Calu3 (cell line): ENCODE data around the gene MTF1. TPM values are rescaled to one million over a fixed set of nuclear protein-coding genes. Genes with fewer than 3 reads are reported as not detected.

Experiments
- BruUV-seq: library from RNA; stranded (reverse); fragments of 400-500 nt; replicated peaks from 2 replicates; lab custom pipeline; 2021; lab: Mats Ljungman, UMichigan
- CTCF ChIA-PET: fragments of 300-600 bp; sonication (Branson Sonifier 250); formaldehyde crosslinking; loops from one replicate; lab custom pipeline; 2022; ENCODE audit warnings: antibody characterized with exemption; lab: Charles Lee
- DNase-seq: peaks from one replicate; pipeline ENCODE4 v3.0.0; 2022
- H3K27ac Mint-ChIP-seq: one replicate; pipeline ENCODE4 v1.8.0; 2022; ENCODE audit warnings: mixed read lengths; ENCODE audit not compliant: unreplicated experiment
- H3K27me3 Mint-ChIP-seq: one replicate; pipeline ENCODE4 v1.8.0; 2022; ENCODE audit warnings: mixed read lengths; ENCODE audit not compliant: unreplicated experiment
- H3K36me3 Mint-ChIP-seq: one replicate; pipeline ENCODE4 v1.8.0; 2022; ENCODE audit warnings: mild to moderate bottlenecking, moderate library complexity, mixed read lengths; ENCODE audit not compliant: insufficient read depth, unreplicated experiment
- H3K4me1 Mint-ChIP-seq: one replicate; pipeline ENCODE4 v1.8.0; 2022; ENCODE audit warnings: mild to moderate bottlenecking, low read depth, mixed read lengths; ENCODE audit not compliant: unreplicated experiment
- H3K4me3 Mint-ChIP-seq: one replicate; pipeline ENCODE4 v1.8.0; 2022; ENCODE audit warnings: mild to moderate bottlenecking, low read depth, moderate library complexity, mixed read lengths; ENCODE audit not compliant: unreplicated experiment
- H3K9me3 Mint-ChIP-seq: one replicate; pipeline ENCODE4 v1.8.0; 2022; ENCODE audit warnings: low read depth, mixed read lengths; ENCODE audit not compliant: unreplicated experiment
- intact Hi-C: fragments of 100-400 bp; cut with micrococcal nuclease; formaldehyde crosslinking; loops from one replicate; pipeline ENCODE4 v1.10.0; 2022; ENCODE audit not compliant: unreplicated experiment
- total RNA-seq: library from RNA; stranded (reverse); gene quantifications from 2 replicates; pipeline ENCODE4 v1.2.3, GENCODE V29; 2022
- TF ChIP-seq, protein P1 (sequence below): fragments of 200-600 bp; IDR thresholded peaks from one replicate; pipeline ENCODE4 v1.8.0; 2022; ENCODE audit warnings: antibody characterized with exemption; ENCODE audit not compliant: unreplicated experiment

Gene MTF1
- total RNA-seq, 1 experiment from 2014 or later, result 27.1 TPM

DNA sequence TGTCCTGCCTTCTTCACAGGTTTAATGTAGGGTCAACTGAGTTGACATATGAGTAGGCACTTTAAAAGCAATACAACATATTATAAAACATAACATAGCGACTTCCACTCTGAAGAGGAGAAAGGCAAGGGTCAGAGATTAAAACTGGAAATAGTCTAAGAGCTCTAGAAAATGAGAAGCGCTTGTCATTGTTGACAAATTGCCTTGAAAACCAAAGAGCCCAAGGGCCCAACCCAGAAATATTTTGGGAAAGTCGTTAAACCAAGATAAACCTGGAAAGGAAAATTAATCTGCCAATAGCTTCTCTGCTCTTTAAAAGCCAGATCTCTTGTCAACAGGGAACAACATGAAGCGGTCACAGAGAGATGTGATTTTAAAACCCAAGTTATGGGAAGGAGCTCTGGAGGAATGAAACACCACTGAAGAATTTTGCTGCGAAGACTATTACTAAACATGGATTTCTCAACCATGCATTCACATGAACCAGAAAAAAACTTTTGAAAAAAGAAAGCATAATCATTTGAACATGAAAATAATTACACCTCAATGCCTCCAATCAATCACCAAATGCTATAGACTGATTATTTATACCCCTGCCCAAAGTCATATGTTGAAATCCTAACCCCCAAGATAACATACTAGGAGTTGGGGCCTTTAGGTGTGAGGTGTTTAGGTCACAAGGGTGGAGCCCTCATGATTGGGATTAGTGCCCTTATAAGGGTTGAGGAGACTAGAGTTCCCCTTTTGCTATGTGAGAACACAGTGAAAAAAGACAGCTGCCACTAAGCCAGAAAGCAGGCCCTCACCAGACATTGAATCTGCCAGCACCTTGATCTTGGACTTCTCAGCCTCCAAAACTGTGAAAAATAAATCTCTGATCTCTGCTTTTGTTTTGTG, 33.0 kb upstream of the MTF1 start:
- Mint-ChIP-seq H3K4me3 (no peak overlapping the region), H3K27me3 (no peaks in the 10 kb centered on the region), H3K36me3 (no peaks in the 10 kb centered on the region), H3K9me3 (no peaks in the 10 kb centered on the region), H3K27ac (no peak overlapping the region), H3K4me1 (no peaks in the 10 kb centered on the region)
- TF ChIP-seq, protein P1, sequence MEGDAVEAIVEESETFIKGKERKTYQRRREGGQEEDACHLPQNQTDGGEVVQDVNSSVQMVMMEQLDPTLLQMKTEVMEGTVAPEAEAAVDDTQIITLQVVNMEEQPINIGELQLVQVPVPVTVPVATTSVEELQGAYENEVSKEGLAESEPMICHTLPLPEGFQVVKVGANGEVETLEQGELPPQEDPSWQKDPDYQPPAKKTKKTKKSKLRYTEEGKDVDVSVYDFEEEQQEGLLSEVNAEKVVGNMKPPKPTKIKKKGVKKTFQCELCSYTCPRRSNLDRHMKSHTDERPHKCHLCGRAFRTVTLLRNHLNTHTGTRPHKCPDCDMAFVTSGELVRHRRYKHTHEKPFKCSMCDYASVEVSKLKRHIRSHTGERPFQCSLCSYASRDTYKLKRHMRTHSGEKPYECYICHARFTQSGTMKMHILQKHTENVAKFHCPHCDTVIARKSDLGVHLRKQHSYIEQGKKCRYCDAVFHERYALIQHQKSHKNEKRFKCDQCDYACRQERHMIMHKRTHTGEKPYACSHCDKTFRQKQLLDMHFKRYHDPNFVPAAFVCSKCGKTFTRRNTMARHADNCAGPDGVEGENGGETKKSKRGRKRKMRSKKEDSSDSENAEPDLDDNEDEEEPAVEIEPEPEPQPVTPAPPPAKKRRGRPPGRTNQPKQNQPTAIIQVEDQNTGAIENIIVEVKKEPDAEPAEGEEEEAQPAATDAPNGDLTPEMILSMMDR, result no peak
- intact Hi-C loops, result no loop called here
- no TSS peak for BruUV-seq
- no peak for DNase-seq
- CTCF ChIA-PET, result no interaction called here

DNA sequence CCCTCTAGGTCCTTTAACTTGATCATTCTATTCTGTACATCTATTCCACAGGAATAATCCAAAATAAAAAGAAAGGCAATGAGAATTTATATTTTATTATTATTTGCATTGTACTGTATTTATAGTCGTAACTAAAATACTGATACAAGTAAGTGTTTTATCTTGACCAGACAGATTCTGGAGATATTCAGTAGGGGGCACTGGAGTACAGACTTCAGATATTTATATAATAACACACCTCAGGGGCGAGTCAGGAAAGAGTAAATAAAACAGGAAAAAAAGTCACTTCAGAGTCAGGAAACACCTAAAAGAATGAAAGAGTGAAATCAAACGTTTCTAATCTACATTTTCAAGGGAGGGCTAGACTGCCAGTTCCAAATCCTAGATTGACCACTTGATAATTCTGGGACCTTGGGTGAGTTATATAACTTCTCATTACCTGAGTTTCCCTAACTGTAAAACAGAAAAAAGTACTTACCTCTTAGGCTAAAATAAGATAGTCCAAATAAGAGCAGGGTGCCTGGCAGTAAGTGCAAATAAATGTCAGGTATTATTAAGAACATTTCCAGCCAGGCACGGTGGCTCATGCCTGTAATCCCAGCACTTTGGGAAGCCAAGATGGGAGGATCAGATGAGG, 31.1 kb upstream of the MTF1 start:
- CTCF ChIA-PET, result interaction anchor here (0.7 kb wide), 2 partner anchors 30 to 96 kb away, joined by 3 read pairs; no protein-coding TSS in a partner anchor
- intact Hi-C loops, result loop anchor here (1.0 kb wide), 1 partner anchor 85 kb away; no protein-coding TSS in a partner anchor
- no peaks in the 10 kb centered on the region for H3K4me1 Mint-ChIP-seq

DNA sequence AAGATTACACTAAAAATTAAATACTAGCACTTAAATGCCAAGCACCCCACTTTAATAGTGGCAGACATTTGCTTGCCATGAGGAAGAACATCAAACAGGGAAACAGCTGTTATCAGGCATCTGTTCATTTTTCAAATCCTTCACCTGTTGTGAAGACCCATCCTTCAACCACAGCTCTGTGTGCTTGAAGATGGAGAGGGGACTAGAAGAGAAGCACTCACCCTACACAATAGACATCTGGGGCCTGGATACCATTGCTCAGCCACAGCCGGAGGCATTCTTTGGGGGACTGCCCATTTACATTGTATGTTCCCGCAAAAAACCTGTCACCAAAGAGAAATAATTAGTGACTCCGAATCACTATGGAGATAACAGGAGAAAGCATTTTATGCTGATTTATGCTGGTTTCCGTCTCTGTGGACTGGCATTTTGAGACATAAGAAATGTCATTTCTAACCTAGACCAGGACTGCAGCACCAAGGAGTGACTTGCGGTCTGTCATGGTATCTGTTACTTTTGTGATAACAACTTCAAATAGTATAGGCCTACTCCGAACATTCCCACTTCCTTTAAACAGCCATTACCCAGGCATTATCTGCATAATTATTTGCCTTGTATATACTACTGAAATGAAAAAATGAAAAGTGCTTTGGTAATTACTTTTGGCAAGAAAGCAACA, 28.8 kb upstream of the MTF1 start:
- H3K27ac Mint-ChIP-seq, result no peak overlapping the region
- intact Hi-C loops, result no loop called here
- H3K27me3 Mint-ChIP-seq, result no peaks in the 10 kb centered on the region
- BruUV-seq, result no TSS peak
- no peaks in the 10 kb centered on the region for H3K36me3 Mint-ChIP-seq
- DNase-seq, result no peak
- no peak overlapping the region for H3K4me3 Mint-ChIP-seq
- no peaks in the 10 kb centered on the region for H3K9me3 Mint-ChIP-seq
- TF ChIP-seq, protein P1, result no peak
- no peaks in the 10 kb centered on the region for H3K4me1 Mint-ChIP-seq
- CTCF ChIA-PET, result no interaction called here

More for the DNA sequence above, 31.1 kb upstream of the MTF1 start:
- TF ChIP-seq, protein P1, result peak; percentile 27
- Mint-ChIP-seq H3K4me3 (no peak overlapping the region), H3K36me3 (no peaks in the 10 kb centered on the region), H3K27ac (no peak overlapping the region), H3K9me3 (no peaks in the 10 kb centered on the region), H3K27me3 (no peaks in the 10 kb centered on the region)
- peak; percentile 6 for DNase-seq
- BruUV-seq, result no TSS peak

DNA sequence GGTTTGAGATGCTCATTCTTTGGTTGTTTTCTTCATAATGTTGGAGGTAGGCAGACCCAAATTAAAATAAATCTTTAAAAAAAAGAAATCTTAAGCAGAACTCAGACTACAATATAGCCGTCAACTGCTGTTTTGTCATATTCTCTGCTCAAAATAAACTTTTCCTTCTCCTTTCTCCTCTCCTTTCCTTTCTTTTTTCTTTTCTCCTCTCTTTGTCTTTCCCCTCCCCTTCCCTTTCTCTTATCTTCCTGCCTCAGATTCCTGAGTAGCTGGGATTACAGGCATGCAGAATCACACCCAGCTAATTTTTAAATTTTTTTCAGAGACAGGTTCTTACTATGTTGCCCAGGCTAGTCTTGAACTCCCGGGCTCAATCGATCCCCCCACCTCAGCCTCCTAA, 24.8 kb upstream of the MTF1 start:
- no peak for DNase-seq
- Mint-ChIP-seq H3K27ac (no peak overlapping the region), H3K27me3 (no peaks in the 10 kb centered on the region), H3K4me1 (no peaks in the 10 kb centered on the region), H3K4me3 (no peak overlapping the region), H3K36me3 (no peaks in the 10 kb centered on the region), H3K9me3 (no peaks in the 10 kb centered on the region)
- intact Hi-C loops, result no loop called here
- TF ChIP-seq, protein P1, result no peak
- BruUV-seq, result no TSS peak
- CTCF ChIA-PET, result no interaction called here
